HG03565 (cell line): ENCODE data around the gene MYCBP.
"Not testable (repeated sequence)": the region's sequence is repeated elsewhere in the genome, so short reads cannot be mapped to it uniquely, and the experiment has no call there.

Experiments used
- ATAC-seq: cut with Tn5 transposase; IDR thresholded peaks from one replicate; pipeline ENCODE4 v1.9.1; 2021; ENCODE audit warnings: mild to moderate bottlenecking, moderate library complexity; ENCODE audit not compliant: unreplicated experiment

MYCBP gene

GRCh38 chr1:38873027-38873969, at the start of gene MYCBP:
TSS of gene MYCBP (minus strand) at chr1:38873348. CDS start at chr1:38873305, 43 bp downstream.
- peak; percentile 92 for ATAC-seq

GRCh38 chr1:38919130-38919529, 46.0 kb upstream of the MYCBP start:
- no peak for ATAC-seq

GRCh38 chr1:38918568-38918967, 45.4 kb upstream of the MYCBP start:
- ATAC-seq = no peak

- ATAC-seq = no peak
Measured at GRCh38 chr1:38917772-38918171, 44.6 kb upstream of the MYCBP start.

GRCh38 chr1:38917337-38917736, 44.2 kb upstream of the MYCBP start:
- ATAC-seq = no peak

GRCh38 chr1:38915352-38915948, 42.3 kb upstream of the MYCBP start:
- no peak for ATAC-seq

- ATAC-seq = not testable (repeated sequence)
Measured at GRCh38 chr1:38914908-38915307, 41.8 kb upstream of the MYCBP start.

- ATAC-seq = no peak
Measured at GRCh38 chr1:38908821-38909220, 35.7 kb upstream of the MYCBP start.

GRCh38 chr1:38905985-38906384, 32.8 kb upstream of the MYCBP start:
- ATAC-seq = no peak

GRCh38 chr1:38899560-38899959, 26.4 kb upstream of the MYCBP start:
- ATAC-seq = no peak

- no peak for ATAC-seq
Measured at GRCh38 chr1:38898653-38899230, 25.6 kb upstream of the MYCBP start.

- no peak for ATAC-seq
Measured at GRCh38 chr1:38896169-38896568, 23.0 kb upstream of the MYCBP start.

- ATAC-seq = no peak
Measured at GRCh38 chr1:38892976-38893375, 19.8 kb upstream of the MYCBP start.

- ATAC-seq = no peak
Measured at GRCh38 chr1:38891753-38892152, 18.6 kb upstream of the MYCBP start.

- no peak for ATAC-seq
Measured at GRCh38 chr1:38889589-38889988, 16.4 kb upstream of the MYCBP start.

- ATAC-seq = no peak
Measured at GRCh38 chr1:38888423-38889333, 15.5 kb upstream of the MYCBP start.

- no peak for ATAC-seq
Measured at GRCh38 chr1:38885092-38885491, 11.9 kb upstream of the MYCBP start.

GRCh38 chr1:38881487-38881886, 8.3 kb upstream of the MYCBP start, which contains the start of gene GJA9:
TSS of gene GJA9 (minus strand) at chr1:38881587. CDS start at chr1:38876098, 5,489 bp downstream.
- ATAC-seq = no peak

- no peak for ATAC-seq
Measured at GRCh38 chr1:38875811-38876210, 2.7 kb upstream of the MYCBP start.

GRCh38 chr1:38872401-38873026, 634 bp downstream of the MYCBP start:
- ATAC-seq = peak; percentile 12
